Endothelial cell of umbilical vein (primary cell): ENCODE measurements around the gene LRP2BP.

Experiments
- EZH2 ChIP-seq: IDR thresholded peaks from 2 replicates; pipeline ENCODE4 v1.6.1; 2012; ENCODE audit warnings: borderline replicate concordance, low read depth, mild to moderate bottlenecking, moderate library complexity, low read length, inconsistent platforms; ENCODE audit not compliant: severe bottlenecking
- FOS ChIP-seq: IDR thresholded peaks from 2 replicates; pipeline ENCODE4 v1.6.1; 2011; ENCODE audit warnings: mild to moderate bottlenecking, low read length, moderate library complexity, borderline replicate concordance; ENCODE audit not compliant: insufficient read depth
- JUN ChIP-seq: IDR thresholded peaks from 2 replicates; pipeline ENCODE4 v1.6.1; 2011; ENCODE audit warnings: borderline replicate concordance, low read depth; ENCODE audit not compliant: insufficient read length, insufficient read depth
- POLR2A ChIP-seq: IDR thresholded peaks from 2 replicates; pipeline ENCODE4 v1.6.1; 2012; ENCODE audit warnings: low read depth, mild to moderate bottlenecking, control low read depth, low read length
- POLR2AphosphoS5 ChIP-seq: IDR thresholded peaks from 2 replicates; pipeline ENCODE4 v1.6.1; 2012; ENCODE audit warnings: low read depth, mild to moderate bottlenecking, control low read depth, low read length, moderate library complexity; ENCODE audit not compliant: insufficient read depth
- TF ChIP-seq, protein P1 (sequence below), 2 donors: IDR thresholded peaks; 1 replicate in 1 of 2; 2 replicates in 1 of 2; pipeline ENCODE4 v1.5.1; 2011; ENCODE audit warnings: low read length in 2 of 2, mild to moderate bottlenecking in 2 of 2, moderate library complexity in 2 of 2, control low read depth in 1 of 2, inconsistent platforms in 1 of 2, low read depth in 1 of 2; ENCODE audit not compliant: insufficient read depth in 1 of 2; ENCODE audit errors: extremely low read depth in 1 of 2
- TF ChIP-seq, protein P2 (sequence below): IDR thresholded peaks from 2 replicates; pipeline ENCODE4 v1.6.1; 2011; ENCODE audit not compliant: insufficient read depth, insufficient read length

DNA sequence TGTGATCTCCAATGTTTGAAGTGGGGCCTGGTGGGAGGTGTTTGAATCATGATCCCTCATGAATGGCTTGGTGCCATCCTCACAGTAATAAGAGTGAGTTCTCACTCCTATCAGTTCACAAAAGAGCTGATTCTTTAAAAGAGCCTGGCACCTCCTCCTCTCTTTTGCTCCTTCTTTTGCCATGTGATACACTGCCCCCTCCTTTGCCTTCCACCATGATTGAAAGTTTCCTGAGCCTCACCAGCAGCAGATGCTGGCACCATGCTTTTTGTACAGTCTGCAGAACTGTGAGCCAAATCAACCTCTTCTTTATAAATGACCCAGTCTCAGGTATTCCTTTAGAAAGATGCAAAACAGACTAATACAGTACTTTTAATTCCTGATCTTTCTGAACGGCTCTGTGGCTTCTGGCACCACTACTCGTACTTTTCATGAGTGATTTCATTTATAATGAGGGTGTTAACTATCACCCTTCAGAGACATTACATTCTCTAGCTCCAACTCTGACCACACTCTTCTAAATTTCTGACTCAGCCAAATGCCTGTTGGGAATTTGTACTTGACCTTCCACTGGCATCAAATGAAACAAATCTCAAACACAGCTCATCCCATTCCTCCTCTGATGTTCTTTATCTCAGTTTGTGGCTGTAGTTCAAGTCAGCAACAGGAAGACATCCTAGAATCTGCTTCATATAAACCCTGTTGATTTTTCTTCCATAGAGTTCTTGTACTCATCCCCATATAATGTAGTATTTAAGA, 25.8 kb upstream of the LRP2BP start:
- TF ChIP-seq, protein P1, sequence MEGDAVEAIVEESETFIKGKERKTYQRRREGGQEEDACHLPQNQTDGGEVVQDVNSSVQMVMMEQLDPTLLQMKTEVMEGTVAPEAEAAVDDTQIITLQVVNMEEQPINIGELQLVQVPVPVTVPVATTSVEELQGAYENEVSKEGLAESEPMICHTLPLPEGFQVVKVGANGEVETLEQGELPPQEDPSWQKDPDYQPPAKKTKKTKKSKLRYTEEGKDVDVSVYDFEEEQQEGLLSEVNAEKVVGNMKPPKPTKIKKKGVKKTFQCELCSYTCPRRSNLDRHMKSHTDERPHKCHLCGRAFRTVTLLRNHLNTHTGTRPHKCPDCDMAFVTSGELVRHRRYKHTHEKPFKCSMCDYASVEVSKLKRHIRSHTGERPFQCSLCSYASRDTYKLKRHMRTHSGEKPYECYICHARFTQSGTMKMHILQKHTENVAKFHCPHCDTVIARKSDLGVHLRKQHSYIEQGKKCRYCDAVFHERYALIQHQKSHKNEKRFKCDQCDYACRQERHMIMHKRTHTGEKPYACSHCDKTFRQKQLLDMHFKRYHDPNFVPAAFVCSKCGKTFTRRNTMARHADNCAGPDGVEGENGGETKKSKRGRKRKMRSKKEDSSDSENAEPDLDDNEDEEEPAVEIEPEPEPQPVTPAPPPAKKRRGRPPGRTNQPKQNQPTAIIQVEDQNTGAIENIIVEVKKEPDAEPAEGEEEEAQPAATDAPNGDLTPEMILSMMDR (IDR thresholded peaks at IDR 0.05; ENCODE audit: extremely low read depth in 1 of 2, insufficient read depth in 1 of 2, low read depth in 1 of 2, low read length in 2 of 2) = no peak
- TF ChIP-seq POLR2AphosphoS5 = no peak
- no peak for TF ChIP-seq EZH2
- no peak for TF ChIP-seq POLR2A
- TF ChIP-seq JUN = no peak
- TF ChIP-seq FOS = no peak
- TF ChIP-seq, protein P2, sequence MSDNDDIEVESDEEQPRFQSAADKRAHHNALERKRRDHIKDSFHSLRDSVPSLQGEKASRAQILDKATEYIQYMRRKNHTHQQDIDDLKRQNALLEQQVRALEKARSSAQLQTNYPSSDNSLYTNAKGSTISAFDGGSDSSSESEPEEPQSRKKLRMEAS = no peak
